KMS-11 (cell line): Measurements from ENCODE around the gene MAP2K7.

Source experiments
- H2AFZ ChIP-seq: fragments of 200-600 bp; sonication (generic); 2 replicates; pipeline ENCODE4 v1.6.1; 2016; ENCODE audit warnings: antibody characterized with exemption, mixed run types, low read depth
- H3K27ac ChIP-seq: fragments of 200-600 bp; sonication (generic); 2 replicates; pipeline ENCODE4 v1.6.1; 2016; ENCODE audit warnings: mild to moderate bottlenecking, mixed run types
- H3K27me3 ChIP-seq: fragments of 200-600 bp; sonication (generic); 2 replicates; pipeline ENCODE4 v1.6.1; 2017; ENCODE audit warnings: mild to moderate bottlenecking, low read depth, mixed run types, moderate library complexity; ENCODE audit not compliant: insufficient read depth
- H3K36me3 ChIP-seq: fragments of 200-600 bp; sonication (generic); 2 replicates; pipeline ENCODE4 v1.6.1; 2017; ENCODE audit warnings: mild to moderate bottlenecking, mixed run types; ENCODE audit not compliant: insufficient read depth
- H3K4me1 ChIP-seq: fragments of 200-600 bp; sonication (generic); 2 replicates; pipeline ENCODE4 v1.6.1; 2016; ENCODE audit warnings: mild to moderate bottlenecking, low read depth, mixed run types; ENCODE audit not compliant: poor library complexity, severe bottlenecking
- H3K4me2 ChIP-seq: fragments of 200-600 bp; sonication (generic); 2 replicates; pipeline ENCODE4 v1.7.0; 2016; ENCODE audit warnings: mild to moderate bottlenecking, mixed run types
- H3K4me3 ChIP-seq: fragments of 200-600 bp; sonication (generic); IDR thresholded peaks from 2 replicates; pipeline ENCODE4 v1.6.1; 2017; ENCODE audit warnings: low read depth, low read length, mixed read lengths; ENCODE audit not compliant: insufficient read depth
- H3K79me2 ChIP-seq: fragments of 200-600 bp; sonication (generic); 2 replicates; pipeline ENCODE4 v1.6.1; 2016; ENCODE audit warnings: low read depth, mixed run types; ENCODE audit not compliant: insufficient read depth
- H3K9ac ChIP-seq: fragments of 200-600 bp; sonication (generic); 2 replicates; pipeline ENCODE4 v1.6.1; 2016; ENCODE audit warnings: mild to moderate bottlenecking, mixed run types
- H4K20me1 ChIP-seq: fragments of 200-600 bp; sonication (generic); 2 replicates; pipeline ENCODE4 v1.6.1; 2016; ENCODE audit warnings: mild to moderate bottlenecking, mixed run types; ENCODE audit not compliant: insufficient read depth
- TF ChIP-seq, protein P1 (sequence below): fragments of 200-600 bp; sonication (generic); conservative IDR thresholded peaks from 2 replicates; pipeline ENCODE4 v1.6.1; 2017; ENCODE audit warnings: low read depth, mild to moderate bottlenecking, antibody characterized with exemption, low read length, moderate library complexity, mixed read lengths

The MAP2K7 gene

DNA sequence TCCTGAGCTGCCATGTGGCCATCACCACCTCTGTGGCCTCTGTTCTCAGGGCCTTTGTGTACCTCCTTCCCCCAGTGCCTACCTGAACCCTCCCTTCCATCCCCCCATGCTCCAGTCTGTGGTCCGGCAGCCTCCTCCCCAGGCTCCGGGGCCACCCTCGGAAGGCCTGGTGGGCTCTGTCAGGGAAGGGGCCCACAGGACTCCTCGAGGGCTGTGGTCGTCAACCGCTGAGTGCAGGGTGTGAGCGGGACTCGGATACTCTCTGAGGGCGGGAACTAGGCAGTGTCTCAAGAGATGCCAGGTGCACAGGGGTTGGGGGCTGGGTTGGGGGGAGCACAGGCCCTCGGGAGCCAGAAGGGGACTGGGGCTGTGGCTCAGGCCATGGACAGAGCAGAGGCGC is 3.9 kb downstream of the MAP2K7 start:
- no peak overlapping the region for H3K4me2 ChIP-seq
- no peak overlapping the region for H3K27ac ChIP-seq
- H3K36me3 ChIP-seq: no peaks in the 10 kb centered on the region

DNA sequence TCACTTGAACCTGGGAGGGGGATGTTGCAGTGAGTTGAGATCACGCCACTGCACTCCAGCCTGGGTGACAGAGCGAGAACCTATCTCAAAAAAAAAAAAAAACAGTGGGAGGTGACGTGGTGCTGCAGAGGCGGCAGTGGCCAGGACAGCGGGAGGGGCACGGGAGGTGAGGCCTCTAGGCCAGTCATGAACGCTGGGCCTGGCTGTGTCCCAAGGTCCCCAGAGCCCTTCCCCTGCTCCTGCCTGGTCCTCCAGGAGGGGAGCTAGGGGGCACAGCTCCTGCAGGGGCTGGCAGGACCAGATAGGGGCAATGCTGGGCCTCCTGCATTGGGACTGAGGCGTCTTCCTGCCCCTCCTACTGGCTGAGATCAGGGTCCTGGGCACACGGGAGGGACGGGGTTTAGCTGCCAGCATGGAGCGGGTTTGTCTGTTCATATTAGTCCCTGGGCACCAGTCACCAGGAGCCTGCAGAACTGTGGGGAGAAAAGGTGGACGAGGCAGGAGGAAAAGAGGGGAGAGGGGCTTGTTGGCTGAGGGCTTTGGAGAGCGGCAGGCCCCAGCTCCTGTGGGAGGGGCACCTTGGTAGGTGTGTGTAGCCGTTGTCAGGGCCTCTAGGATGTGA is 4.5 kb downstream of the MAP2K7 start:
- Histone ChIP-seq H3K4me3 (no peak overlapping the region), H3K4me1 (peaks cover 5% of the 10 kb centered on the region), H4K20me1 (no peaks in the 10 kb centered on the region), H3K36me3 (no peaks in the 10 kb centered on the region), H2AFZ (no peak overlapping the region), H3K27me3 (no peaks in the 10 kb centered on the region), H3K4me2 (no peak overlapping the region), H3K27ac (no peak overlapping the region), H3K79me2 (peaks cover 31% of the 10 kb centered on the region), H3K9ac (no peak overlapping the region)
- TF ChIP-seq, protein P1, sequence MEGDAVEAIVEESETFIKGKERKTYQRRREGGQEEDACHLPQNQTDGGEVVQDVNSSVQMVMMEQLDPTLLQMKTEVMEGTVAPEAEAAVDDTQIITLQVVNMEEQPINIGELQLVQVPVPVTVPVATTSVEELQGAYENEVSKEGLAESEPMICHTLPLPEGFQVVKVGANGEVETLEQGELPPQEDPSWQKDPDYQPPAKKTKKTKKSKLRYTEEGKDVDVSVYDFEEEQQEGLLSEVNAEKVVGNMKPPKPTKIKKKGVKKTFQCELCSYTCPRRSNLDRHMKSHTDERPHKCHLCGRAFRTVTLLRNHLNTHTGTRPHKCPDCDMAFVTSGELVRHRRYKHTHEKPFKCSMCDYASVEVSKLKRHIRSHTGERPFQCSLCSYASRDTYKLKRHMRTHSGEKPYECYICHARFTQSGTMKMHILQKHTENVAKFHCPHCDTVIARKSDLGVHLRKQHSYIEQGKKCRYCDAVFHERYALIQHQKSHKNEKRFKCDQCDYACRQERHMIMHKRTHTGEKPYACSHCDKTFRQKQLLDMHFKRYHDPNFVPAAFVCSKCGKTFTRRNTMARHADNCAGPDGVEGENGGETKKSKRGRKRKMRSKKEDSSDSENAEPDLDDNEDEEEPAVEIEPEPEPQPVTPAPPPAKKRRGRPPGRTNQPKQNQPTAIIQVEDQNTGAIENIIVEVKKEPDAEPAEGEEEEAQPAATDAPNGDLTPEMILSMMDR: no peak

More for the DNA sequence above, 3.9 kb downstream of the MAP2K7 start:
- Histone ChIP-seq H3K9ac (no peak overlapping the region), H3K27me3 (no peaks in the 10 kb centered on the region), H2AFZ (no peak overlapping the region), H3K4me1 (peaks cover 5% of the 10 kb centered on the region), H4K20me1 (no peaks in the 10 kb centered on the region), H3K4me3 (no peak overlapping the region), H3K79me2 (peaks cover 31% of the 10 kb centered on the region)
- TF ChIP-seq, protein P1: no peak

DNA sequence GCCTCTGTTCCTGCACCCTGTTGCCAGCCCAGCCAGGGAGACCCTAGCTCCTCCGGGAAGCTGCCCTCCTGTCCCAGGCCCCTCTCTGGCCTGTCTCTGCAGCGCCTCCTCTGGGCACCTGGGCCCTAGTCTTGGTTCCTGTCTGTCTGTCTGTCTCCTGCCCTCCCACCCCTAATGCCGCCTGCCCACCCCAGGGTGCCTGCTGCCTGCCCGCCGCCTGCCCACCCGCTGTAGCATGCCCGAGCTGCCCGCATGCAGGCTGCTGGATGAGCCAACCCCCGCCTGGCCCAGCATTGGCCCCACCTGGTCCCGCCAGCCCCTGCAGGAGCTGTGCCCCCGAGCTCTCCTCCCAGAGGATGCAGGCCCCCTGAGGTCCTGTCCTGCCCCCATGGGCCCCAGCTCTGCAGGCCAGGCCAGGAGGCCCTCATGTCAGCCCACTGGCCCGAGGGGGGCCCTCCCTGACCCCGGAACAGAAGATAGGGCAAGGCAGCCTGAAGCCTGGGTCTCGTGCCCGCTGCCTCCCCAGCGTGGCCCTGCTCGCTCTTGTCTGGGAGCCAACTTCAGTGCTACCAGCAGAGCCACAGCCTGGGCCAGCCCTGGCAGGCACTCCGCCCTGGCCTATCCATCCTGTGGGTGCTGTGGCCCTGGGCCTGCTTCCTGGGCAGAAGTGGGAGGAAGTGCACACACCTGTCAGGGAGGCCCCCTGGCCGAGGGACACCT is 5.2 kb downstream of the MAP2K7 start:
- no peak overlapping the region for H2AFZ ChIP-seq
- H3K4me2 ChIP-seq: no peak overlapping the region
- peaks cover 31% of the 10 kb centered on the region for H3K79me2 ChIP-seq
- H4K20me1 ChIP-seq: no peaks in the 10 kb centered on the region
- TF ChIP-seq, protein P1: no peak
- no peak overlapping the region for H3K4me3 ChIP-seq
- no peak overlapping the region for H3K27ac ChIP-seq
- no peaks in the 10 kb centered on the region for H3K36me3 ChIP-seq
- no peaks in the 10 kb centered on the region for H3K27me3 ChIP-seq
- peaks cover 5% of the 10 kb centered on the region for H3K4me1 ChIP-seq
- H3K9ac ChIP-seq: no peak overlapping the region

DNA sequence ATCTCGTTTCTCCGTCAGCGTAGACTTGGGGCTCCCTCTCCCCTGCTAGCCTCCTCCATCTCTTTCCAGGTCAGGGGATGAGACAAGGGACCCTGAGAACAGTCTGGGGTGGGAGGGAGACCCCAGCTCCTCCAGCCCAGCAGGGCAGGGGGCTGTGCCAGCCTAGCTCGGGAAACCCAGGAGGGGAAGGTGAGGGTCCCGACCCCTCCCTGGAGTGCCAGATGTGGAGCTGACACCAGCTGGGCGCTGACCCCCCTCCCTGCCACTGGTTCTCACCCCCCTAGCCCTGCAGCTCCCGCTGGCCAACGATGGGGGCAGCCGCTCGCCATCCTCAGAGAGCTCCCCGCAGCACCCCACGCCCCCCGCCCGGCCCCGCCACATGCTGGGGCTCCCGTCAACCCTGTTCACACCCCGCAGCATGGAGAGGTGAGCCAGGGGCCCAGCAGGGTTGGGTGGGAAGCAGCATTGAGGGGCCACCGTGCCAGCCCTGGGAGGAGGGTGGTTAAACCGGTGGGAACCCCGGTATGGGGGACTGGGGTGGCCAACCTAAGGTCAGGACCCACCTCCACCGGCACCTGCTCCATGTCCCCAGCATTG is 5.9 kb downstream of the MAP2K7 start:
- H4K20me1 ChIP-seq: no peaks in the 10 kb centered on the region
- TF ChIP-seq, protein P1: no peak
- no peak overlapping the region for H3K4me2 ChIP-seq

More for the DNA sequence above, 5.9 kb downstream of the MAP2K7 start:
- Histone ChIP-seq H3K4me3 (no peak overlapping the region), H3K79me2 (peaks cover 25% of the 10 kb centered on the region), H2AFZ (no peak overlapping the region), H3K9ac (no peak overlapping the region), H3K27ac (no peak overlapping the region), H3K27me3 (no peaks in the 10 kb centered on the region), H3K36me3 (no peaks in the 10 kb centered on the region), H3K4me1 (peaks cover 5% of the 10 kb centered on the region)
